ENCODE measurements around the gene MRAP.

Gene MRAP

DNA sequence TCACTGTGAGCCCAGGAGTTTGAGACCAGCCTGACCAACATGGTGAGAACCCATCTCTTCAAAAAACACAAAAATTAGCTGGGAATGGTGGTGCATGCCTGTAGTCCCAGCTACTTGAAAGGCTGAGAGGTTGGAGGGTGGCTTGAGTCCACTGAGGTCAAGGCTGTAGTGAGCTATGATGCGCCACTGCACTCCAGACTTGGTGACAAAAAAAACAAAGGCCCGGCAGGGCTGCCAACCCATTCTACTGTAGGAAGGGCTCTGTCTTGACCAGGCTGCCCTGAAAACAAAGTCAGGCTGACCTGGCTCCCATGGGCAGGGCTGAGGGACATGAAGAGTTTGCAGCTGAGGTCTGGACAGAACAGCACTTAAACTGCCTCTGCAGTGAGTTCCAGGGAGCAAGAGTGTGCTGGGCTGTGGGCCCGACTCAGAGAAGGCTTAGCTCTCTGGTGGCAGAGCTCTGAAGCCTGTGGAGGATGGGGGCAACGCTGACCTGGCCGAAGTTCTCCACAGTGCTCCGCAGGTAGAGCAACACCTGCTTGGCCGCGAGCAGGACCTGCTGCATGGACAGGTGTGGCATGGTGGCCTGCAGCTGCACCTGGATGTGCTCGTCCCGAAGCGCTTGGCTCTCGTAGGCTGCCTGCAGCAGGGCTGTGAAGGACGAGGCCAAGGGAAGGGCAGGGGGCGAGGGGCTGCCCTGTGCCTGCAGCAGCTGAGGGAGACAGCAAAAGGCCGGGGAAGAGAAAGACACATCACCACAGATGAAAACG is 51.7 kb downstream of the MRAP start:
- FAIRE-seq, result no peak

DNA sequence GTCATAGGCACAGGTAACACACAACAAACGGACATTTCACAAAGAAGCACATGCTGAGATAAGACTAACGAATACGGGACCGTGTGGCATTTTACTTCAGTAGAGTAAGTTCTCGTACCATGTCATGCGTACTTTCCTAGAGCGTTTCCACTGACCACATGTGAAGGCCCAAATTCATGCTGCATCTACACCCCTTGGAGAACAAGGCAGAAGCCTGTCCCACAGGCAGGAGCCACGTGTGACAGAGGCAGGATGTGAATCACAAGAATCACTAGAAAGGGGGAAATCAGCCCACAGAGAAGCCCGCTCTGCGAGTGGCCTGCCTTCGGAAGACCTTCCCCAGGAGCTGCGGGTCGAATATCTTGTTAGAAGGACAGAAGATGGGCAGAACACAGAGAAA is 52.3 kb downstream of the MRAP start:
- no peak for FAIRE-seq

DNA sequence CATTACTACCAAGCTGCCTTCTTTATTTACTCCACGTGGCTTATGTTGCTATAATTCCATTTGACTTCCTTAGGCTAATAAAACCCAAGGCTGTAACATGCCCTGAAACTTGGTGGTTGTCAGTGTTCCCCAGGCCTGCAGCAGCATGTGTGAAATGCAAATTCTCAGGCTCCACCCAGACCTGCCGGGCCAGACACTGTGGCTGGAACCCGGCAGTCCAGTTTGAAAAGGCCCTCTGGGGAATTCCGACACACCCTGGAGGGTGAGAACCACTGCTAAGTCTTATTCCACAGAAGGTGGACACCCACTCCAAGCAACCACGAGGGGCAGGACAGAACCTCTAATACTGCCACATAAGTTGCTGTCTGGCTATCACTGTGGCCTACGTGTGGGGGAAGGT is 52.8 kb downstream of the MRAP start:
- no peak for FAIRE-seq

DNA sequence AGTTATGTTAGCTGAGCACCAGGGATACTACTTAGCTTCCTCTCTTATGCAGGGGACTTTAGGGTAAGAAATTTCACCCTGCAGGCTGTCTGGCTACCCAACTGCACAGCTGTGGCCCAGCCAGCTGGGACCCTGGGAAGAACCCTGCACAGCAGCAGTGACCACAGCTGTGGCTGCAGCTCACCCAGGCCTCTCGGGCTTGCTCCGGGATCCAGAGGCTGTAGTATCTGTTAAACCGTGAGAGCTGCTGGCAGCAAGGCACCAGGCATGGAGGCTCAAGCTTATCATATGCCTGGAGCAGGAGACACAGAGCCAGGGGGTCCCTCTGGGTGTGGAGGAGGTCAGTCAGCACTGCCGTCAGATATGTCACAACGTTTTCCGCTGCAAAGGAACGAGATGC is 53.9 kb downstream of the MRAP start:
- no peak for FAIRE-seq

DNA sequence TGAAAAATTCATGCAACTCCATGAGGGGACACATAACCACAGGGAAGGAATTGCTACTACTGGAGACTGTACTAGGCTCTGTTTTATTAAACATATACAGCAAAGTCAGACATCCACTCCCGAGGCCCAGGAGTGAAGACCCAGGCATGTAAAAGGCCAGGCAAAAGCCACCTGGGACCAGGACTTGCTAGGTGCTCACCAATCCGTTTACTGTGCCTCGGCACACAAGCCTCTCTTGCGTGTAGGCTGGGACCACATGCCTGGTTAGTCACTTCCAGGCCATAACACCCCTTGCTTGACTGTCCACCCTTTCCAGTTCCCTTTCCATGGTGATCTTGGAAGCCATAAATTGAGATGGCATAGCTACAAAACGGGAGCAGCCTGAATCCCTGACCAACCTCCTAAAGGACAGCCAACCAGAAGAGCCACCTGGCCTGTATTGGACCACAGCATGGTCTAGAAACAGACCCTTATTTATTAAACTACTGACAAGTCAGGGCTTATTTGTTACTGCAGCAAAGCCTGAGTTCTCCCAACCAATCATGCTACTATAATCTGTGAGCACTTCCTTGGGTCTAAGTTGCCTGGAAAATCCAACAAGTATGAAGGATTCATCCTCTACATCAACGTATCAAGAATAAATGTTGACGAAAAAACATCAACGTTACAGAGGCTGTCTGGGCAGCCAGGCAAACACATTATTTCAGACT is 54.5 kb downstream of the MRAP start:
- FAIRE-seq, result no peak

DNA sequence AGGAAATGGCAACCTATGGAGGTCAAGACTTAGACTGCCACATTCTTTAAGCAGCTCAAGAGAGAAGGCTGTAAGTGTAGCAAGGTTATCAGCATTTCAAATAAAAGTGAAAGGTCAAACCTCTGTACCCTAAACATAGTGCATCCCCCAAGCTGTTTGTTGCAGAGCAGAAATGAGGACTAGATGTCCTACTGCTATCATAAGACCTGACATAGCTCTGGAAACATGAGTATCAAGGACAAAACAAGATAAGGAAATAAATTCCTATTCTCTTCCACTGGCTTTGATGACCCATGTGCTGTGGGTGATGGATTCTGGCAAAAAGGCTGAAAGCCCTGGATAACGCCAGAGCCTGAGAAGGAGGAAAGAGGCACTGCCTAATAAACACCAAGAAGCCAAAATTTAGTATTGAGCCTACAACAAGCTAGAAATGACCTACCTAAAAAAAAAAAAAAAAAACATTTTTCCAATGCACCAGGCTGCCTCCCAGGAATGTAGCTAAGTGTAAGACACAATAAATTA is 58.3 kb downstream of the MRAP start:
- no peak for FAIRE-seq

DNA sequence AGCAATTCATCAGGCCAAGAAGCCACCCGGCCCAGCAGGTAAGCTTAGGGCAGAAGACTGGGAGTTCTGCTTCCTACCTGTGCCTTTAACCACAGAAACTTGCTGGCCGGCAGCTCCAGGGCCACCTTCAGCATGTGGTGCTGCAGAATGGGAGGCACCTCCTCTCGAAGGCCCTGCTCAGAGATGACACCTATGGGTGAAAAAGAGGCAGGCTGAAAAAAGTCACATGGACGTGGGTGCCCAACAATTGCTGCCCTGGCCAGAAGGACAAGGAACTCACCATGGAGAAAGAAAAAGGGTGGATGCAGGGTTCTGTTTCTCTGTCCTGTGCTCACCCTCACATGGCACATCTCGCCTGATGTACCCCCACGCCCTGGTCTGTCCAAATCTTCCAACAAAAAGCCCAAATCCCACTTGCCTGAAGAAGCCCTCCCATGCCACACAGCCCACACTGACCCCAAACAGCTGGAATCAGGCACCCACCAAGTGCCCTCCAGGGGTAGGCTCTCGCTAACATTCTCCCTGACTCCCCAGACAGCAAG is 61.1 kb downstream of the MRAP start:
- no peak for FAIRE-seq

DNA sequence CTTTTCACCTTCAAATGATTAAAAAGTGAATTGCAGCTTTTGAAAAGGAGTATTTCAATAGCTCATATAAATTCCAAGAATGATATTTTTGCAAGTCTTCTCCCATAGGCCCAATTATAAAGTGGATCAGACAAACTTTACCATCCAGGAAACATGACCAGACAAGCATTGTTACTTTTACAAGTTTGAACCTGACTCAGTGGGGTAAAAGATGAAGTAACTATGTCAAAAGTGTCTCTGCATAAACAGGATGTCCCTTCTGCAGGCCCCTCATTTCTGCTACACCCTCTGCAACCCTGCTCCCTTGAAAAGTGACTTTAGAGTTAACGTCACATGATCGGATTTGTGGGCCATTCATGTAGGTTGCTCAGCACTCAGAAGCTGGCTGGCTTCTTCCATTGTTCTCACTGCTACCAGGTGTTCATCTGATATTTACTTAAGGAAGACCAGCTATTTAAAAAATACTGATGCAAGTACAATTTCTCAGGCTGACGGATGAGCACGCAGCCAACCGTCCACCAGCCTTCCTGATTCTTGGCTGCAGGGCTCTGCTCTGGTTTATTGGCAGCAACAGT is 61.8 kb downstream of the MRAP start:
- FAIRE-seq, result no peak
